Liver (tissue), 3 donors: ENCODE measurements around the gene CRADD.

Source experiments
- ATF3 ChIP-seq: IDR thresholded peaks from 2 replicates; pipeline ENCODE4 v1.6.1; 2016; ENCODE audit warnings: antibody characterized with exemption
- CTCF ChIP-seq: fragments of 150-350 bp; IDR thresholded peaks from 2 replicates; pipeline ENCODE4 v1.5.1; 2017; ENCODE audit warnings: improper control_type of control experiment, low read depth, low read length; ENCODE audit not compliant: missing input control
- MAX ChIP-seq: IDR thresholded peaks from 2 replicates; pipeline ENCODE4 v1.6.1; 2016; ENCODE audit warnings: antibody characterized with exemption
- donor health status: healthy.
- donor health status: healthy.

GRCh38 chr12:93790472-93791152 is 113.4 kb downstream of the CRADD start:
- TF ChIP-seq CTCF (no peak), ATF3 (no peak), MAX (no peak)
